Skeletal muscle tissue (tissue), 4 donors: ENCODE data around the gene MYEOV. TPM values are rescaled to one million over a fixed set of nuclear protein-coding genes. Genes with fewer than 3 reads are reported as not detected.

Source experiments
- H3K27ac ChIP-seq: one replicate; pipeline ENCODE4 v1.7.0; 2013; ENCODE audit warnings: mild to moderate bottlenecking, low read depth, low read length, inconsistent platforms
- H3K27me3 ChIP-seq, 3 donors: one replicate each; pipeline ENCODE4 v1.7.0; 2013; ENCODE audit warnings: low read length in 3 of 3; ENCODE audit not compliant: control insufficient read depth in 3 of 3, insufficient read depth in 3 of 3
- H3K36me3 ChIP-seq, 3 donors: one replicate each; pipeline ENCODE4 v1.7.0; 2013; ENCODE audit warnings: low read length in 3 of 3; ENCODE audit not compliant: control insufficient read depth in 3 of 3, insufficient read depth in 3 of 3
- H3K4me1 ChIP-seq, 3 donors: one replicate each; pipeline ENCODE4 v1.7.0; 2013; ENCODE audit warnings: low read length in 3 of 3, mild to moderate bottlenecking in 3 of 3; ENCODE audit not compliant: control insufficient read depth in 3 of 3, insufficient read depth in 3 of 3
- H3K4me3 ChIP-seq, 3 donors: one replicate each; pipeline ENCODE4 v1.7.0; 2013; ENCODE audit warnings: low read length in 3 of 3
- H3K9ac ChIP-seq, 3 donors: one replicate each; pipeline ENCODE4 v1.7.0; 2013; ENCODE audit warnings: low read length in 3 of 3, mild to moderate bottlenecking in 3 of 3, moderate library complexity in 2 of 3, low read depth in 1 of 3
- H3K9me3 ChIP-seq, 3 donors: one replicate each; pipeline ENCODE4 v1.7.0; 2013; ENCODE audit warnings: low read length in 3 of 3; ENCODE audit not compliant: control insufficient read depth in 3 of 3
- total RNA-seq: library from RNA; depleted of rRNA; stranded (reverse); fragments of >200 nt; gene quantifications from one replicate; pipeline ENCODE4 v1.2.3, GENCODE V29; 2014
- donor health status: Osteomylitis.

Gene MYEOV
- total RNA-seq, result not detected

DNA sequence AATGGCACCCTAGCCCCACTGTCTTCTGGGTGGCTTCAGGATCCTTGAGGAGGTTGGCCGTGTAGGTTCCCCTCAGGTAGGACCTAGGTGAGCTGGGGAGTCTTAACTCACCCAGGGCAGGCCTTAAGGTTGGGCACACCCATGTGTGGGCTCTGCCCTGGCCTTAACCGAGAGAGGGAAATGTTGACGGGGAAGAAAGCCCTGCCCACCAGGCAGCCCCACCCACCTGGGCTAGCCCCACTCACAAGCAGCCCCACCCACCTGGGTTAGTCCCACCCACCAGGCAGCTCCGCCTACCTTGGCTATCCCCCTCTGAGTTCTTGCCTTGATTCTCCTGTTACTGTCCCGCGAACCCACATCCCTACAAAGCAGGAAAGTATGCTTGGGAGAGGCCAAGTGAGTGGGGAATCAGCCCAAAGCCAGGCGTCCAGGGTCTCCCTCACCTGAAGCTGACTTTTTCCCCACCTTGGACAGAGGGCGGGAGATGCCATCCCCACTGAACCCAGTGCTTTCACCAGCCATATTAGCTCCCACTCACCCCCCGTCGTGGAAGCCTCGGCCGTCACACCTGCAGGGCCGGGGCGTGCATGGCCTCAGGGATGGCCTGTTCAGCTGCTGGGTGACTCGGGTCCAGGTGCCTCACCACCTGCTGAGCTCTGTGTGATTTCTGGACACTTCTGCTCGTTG lies at the start of gene MYEOV:
MYEOV (plus strand) TSS at position 337 of the 687 bp plus-strand sequence. CDS start 1,200 bp downstream, outside the sequence.
- H3K4me1 ChIP-seq, result peaks cover 22 to 31% (median 26%) of the 10 kb centered on the region in 3 donors
- no peak within 1 kb of the TSS for H3K4me3 ChIP-seq
- no peak within 1 kb of the TSS for H3K27ac ChIP-seq
- peaks cover 0 to 12% (median 3%) of the 10 kb centered on the region in 3 donors for H3K27me3 ChIP-seq
- no peaks in the 10 kb centered on the region for H3K36me3 ChIP-seq
- no peak within 1 kb of the TSS for H3K9ac ChIP-seq
- H3K9me3 ChIP-seq, result no peaks in the 10 kb centered on the region

DNA sequence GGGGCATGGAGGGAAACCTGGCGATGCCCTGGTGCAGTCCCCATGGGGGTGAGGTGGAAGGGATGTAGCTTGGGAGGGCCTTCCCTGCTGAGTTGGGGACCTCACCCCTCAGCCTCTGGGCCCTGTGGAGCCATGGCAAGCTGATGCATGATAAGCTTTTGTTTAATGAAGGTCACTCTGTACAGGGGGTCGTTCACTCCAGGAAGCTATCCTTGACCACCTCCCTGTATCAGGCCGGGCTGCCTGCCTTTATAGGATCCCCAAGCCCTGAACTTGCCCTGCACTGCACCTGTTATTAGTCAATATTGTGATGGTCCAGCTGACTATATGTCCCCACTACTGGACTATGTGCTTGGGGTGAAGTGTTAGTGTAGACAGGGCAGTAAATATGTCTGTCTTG lies 49.7 kb upstream of the MYEOV start:
- H3K4me1 ChIP-seq, result peaks cover 0 to 3% (median 0%) of the 10 kb centered on the region in 3 donors
- H3K9ac ChIP-seq, result no peak overlapping the region
- no peaks in the 10 kb centered on the region for H3K36me3 ChIP-seq
- H3K4me3 ChIP-seq, result no peak overlapping the region
- no peak overlapping the region for H3K27ac ChIP-seq
- H3K9me3 ChIP-seq, result peaks cover 0 to 2% (median 0%) of the 10 kb centered on the region in 3 donors
- peaks cover 0 to 17% (median 6%) of the 10 kb centered on the region in 3 donors for H3K27me3 ChIP-seq

DNA sequence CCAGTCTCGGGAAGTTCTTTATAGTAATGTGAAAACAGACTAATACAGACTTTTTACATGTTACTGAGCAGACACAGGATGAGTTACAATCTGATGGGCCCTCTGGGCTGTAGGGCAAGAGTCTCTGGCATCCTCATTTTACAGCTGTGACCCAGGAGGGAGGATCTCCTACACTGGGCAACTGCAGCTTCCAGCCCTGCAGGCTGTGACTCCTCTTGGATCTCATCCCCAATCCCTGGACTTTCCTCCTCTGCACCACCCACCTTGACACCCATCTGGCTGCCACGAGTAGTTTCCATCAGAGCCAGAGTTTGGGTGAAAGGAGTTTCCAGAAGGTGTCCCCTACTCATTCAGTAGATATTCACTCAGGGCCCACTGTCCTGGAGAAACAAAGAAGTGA lies 48.9 kb upstream of the MYEOV start:
- Histone ChIP-seq H3K27ac (no peak overlapping the region), H3K4me3 (no peak overlapping the region), H3K9ac (no peak overlapping the region), H3K27me3 (peaks cover 0 to 23% (median 14%) of the 10 kb centered on the region in 3 donors), H3K36me3 (no peaks in the 10 kb centered on the region), H3K9me3 (peaks cover 0 to 2% (median 0%) of the 10 kb centered on the region in 3 donors), H3K4me1 (peaks cover 0 to 3% (median 0%) of the 10 kb centered on the region in 3 donors)

DNA sequence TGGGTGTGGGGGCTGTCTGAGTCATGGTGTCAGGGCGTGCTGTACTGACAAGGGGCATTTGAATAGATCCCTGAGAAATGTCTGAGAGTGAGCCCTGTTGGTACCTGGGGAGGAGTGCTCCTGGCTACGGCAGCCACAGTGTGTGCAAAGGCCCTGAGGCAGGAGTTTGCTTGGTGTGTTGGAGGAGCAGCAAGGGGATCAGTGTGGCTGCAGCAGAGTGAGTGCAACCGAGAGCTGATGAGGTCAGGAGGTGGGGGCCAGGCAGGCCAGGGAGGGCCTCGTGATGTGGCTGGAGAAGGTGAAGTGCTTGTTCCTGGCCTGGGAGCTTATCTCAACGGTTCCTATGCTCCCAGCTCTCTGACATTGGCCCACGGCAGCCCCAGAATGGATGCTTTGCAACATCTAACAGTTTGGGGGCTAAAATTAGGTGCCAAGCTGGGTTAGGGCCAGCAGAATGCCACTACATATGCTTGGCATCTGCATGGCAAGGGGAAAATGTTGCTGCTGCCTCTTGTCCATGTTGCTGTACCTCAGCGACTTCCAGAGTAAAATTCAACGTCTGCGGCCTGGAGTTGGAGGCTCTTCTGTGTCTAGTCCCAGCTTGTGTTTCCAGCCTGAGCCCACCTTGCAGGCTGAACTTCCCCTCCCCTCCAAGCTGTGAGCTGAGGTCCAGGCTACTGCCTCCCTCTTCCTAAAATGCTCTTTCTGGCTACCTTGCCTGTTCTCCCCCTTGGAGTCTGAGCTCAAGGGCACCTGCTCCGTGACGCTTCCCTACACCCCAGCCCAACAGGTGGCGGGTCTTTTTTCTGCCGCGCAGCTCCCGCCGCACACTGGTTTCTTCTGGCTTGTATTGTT lies 48.2 kb upstream of the MYEOV start:
- Histone ChIP-seq H3K27me3 (peaks cover 0 to 25% (median 18%) of the 10 kb centered on the region in 3 donors), H3K36me3 (no peaks in the 10 kb centered on the region), H3K4me1 (peaks cover 0 to 3% (median 0%) of the 10 kb centered on the region in 3 donors), H3K9ac (no peak overlapping the region), H3K9me3 (peaks cover 0 to 2% (median 0%) of the 10 kb centered on the region in 3 donors), H3K4me3 (no peak overlapping the region), H3K27ac (no peak overlapping the region)

DNA sequence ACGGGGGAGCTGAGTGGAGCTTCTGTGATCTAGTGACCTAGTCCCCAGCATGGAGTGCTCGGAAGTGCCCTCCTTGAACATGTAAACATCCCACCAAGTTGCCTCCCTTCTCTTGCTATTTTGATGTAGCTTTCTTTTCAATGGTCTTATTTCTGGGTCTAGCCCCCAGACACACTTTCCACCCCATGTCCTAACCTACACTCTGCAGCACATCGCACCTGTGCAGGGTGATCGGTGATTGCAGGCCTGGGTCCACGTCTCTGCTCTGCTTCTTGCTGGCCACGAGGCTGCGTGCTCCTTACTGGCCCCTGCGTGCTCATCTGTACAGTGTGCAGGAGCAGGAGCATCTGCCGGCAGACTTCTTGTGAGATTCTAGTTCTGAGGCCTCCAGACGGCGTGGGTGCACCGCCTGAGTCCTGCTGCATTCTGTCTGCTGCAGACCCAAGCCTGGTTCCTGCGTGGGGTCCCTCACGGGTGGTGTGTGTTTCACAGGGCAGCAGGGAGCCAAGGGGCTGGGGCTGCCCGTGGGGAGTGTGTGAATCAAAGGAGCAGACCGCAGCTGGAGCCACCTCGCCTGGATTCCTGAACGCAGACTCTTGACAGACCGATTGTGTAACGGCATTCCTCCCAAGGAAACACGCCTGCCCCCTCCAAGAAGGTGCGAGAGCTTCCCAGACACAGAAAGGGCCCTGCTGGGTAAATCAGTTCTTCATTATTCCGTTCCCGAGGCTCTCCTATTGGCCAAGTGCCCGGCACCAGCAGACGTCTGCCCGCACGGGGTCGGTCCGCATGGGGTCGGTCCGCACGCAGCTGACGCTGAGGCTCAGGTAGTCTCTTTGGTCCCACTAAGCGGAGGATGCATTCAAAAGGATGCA lies 44.4 kb upstream of the MYEOV start:
- no peaks in the 10 kb centered on the region for H3K36me3 ChIP-seq
- H3K4me3 ChIP-seq, result no peak overlapping the region
- H3K9me3 ChIP-seq, result peaks cover 2 to 6% (median 3%) of the 10 kb centered on the region in 3 donors
- no peaks in the 10 kb centered on the region for H3K4me1 ChIP-seq
- no peak overlapping the region for H3K9ac ChIP-seq
- H3K27me3 ChIP-seq, result peaks cover 0 to 45% (median 39%) of the 10 kb centered on the region in 3 donors
- no peak overlapping the region for H3K27ac ChIP-seq

DNA sequence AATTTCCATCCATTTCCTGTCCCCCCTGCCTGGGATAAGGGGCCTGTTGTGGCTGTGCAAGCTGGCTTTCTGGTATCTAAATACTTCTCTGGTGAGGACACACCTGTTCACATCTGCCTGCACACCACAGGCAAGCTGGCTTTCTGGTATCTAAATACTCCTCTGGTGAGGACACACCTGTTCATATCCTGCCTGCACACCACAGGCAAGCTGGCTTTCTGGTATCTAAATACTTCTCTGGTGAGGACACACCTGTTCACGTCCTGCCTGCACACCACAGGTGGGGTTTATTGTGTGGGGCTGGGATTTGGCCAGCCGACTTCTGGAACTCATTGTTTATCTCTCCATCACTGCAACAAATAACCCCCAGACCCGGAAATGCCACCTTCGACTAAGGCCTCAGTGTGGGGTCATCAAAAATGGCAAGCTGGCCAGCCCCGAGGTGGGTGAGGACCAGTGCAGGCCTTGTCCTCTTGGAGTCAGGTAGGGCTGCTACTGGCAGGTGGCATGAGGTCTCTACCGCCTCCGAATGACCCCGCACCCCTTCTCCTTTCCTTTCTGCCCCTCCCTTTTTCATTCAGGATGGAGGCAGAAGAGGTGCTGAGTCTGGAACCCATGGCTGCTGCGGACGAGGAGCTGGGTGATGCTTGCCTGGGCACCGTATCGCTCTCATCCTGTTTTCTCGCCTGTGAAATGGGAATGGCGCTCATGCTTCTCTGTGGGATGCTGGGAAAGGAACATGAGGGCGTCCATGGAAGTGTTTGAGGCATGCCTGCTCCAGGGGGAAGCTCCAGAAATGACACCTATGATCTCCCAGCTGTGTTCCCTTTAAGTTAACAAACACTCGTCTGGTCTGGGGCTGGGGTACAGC lies 43.5 kb upstream of the MYEOV start:
- no peak overlapping the region for H3K9ac ChIP-seq
- no peaks in the 10 kb centered on the region for H3K36me3 ChIP-seq
- H3K9me3 ChIP-seq, result peaks cover 2 to 6% (median 3%) of the 10 kb centered on the region in 3 donors
- peaks cover 0 to 46% (median 42%) of the 10 kb centered on the region in 3 donors for H3K27me3 ChIP-seq
- H3K4me1 ChIP-seq, result no peaks in the 10 kb centered on the region
- H3K27ac ChIP-seq, result no peak overlapping the region
- no peak overlapping the region for H3K4me3 ChIP-seq

DNA sequence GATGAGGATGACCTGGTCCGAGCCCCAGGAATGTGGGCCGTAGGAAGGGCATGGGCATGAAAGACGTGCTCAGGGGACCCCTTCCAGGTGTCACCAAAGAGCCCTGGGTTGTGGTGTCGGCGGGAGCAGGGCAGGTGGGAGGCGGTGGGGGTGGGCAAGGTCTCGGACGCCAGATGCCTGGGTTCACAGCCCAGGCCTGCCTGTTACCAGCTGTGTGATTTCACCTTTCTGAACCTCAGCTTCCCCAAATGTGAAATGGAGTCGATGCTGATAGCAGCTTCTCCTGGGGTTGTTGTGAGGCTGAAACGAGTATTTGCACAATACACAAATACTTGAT lies 42.9 kb upstream of the MYEOV start:
- Histone ChIP-seq H3K27ac (no peak overlapping the region), H3K36me3 (no peaks in the 10 kb centered on the region), H3K4me1 (no peaks in the 10 kb centered on the region), H3K27me3 (peaks cover 0 to 46% (median 42%) of the 10 kb centered on the region in 3 donors), H3K9ac (no peak overlapping the region), H3K9me3 (peaks cover 2 to 6% (median 3%) of the 10 kb centered on the region in 3 donors), H3K4me3 (no peak overlapping the region)

DNA sequence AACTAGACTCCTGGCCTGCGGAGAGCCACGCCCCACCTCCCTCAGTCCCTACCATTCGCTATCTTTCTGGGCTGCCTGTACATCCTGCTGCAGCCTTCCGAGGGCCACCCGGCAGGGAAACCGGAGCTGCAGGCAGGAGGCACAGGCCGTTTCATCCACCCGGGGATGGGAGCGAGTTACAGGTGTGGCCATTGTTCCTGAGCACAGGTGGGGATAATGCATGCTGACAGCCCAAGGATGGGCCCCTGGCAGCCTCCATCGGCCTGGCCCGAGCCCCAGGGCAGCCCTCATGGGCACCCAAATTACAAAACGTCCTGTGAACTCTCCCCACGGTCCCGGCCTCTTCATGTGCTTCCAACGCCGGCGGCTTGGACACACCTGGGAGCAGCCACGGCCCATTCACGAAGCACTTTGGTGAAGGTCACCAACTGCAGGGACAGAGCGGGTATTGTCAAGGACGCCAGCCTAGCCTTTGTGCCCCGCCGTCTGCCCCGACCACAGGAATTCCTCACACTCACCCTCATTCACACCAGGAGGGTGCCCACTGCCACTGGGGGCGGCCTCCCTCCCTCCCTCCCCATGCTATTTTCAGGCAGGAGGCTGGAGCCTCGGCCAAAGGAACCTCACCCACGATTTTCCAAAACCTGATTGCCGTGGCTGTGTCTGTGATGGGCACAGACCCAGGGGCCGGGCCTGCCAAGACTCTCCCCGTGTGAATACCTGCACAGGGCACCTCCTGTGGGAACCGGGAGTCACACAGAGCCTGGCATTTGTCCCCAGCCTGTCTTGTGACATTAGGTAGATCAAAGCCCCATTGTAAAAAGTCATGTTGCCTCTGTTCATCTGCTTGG lies 42.1 kb upstream of the MYEOV start:
- no peak overlapping the region for H3K9ac ChIP-seq
- no peak overlapping the region for H3K27ac ChIP-seq
- H3K36me3 ChIP-seq, result no peaks in the 10 kb centered on the region
- H3K9me3 ChIP-seq, result peaks cover 2 to 6% (median 3%) of the 10 kb centered on the region in 3 donors
- no peaks in the 10 kb centered on the region for H3K4me1 ChIP-seq
- peaks cover 0 to 53% (median 42%) of the 10 kb centered on the region in 3 donors for H3K27me3 ChIP-seq
- H3K4me3 ChIP-seq, result no peak overlapping the region
